Measurements from ENCODE around the gene HAGHL.
"Not testable (repeated sequence)": the region's sequence is repeated elsewhere in the genome, so short reads cannot be mapped to it uniquely, and the experiment has no call there.

DNA sequence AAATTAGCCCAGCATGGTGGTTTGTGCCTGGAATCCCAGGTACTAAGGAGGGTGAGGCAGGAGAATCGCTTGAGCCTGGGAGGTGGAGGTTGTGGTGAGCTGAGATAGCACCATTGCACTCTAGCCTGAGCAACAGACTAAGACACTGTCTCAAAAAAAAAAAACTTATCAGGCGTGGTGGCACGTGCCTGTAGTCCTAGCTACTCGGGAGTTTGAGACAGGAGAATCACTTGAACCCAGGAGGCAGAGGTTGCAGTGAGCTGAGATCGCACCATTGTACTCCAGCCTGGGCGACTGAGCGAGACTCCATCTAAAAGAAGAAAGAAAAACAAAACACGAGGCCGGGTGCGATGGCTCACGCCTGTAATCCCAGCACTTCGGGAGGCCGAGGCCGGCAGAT, 16.0 kb downstream of the HAGHL start:
- TF ChIP-seq, protein P1, sequence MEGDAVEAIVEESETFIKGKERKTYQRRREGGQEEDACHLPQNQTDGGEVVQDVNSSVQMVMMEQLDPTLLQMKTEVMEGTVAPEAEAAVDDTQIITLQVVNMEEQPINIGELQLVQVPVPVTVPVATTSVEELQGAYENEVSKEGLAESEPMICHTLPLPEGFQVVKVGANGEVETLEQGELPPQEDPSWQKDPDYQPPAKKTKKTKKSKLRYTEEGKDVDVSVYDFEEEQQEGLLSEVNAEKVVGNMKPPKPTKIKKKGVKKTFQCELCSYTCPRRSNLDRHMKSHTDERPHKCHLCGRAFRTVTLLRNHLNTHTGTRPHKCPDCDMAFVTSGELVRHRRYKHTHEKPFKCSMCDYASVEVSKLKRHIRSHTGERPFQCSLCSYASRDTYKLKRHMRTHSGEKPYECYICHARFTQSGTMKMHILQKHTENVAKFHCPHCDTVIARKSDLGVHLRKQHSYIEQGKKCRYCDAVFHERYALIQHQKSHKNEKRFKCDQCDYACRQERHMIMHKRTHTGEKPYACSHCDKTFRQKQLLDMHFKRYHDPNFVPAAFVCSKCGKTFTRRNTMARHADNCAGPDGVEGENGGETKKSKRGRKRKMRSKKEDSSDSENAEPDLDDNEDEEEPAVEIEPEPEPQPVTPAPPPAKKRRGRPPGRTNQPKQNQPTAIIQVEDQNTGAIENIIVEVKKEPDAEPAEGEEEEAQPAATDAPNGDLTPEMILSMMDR (IDR thresholded peaks at IDR 0.05), result not testable (repeated sequence)
- TF ChIP-seq EZH2phosphoT487, EZH2 (IDR thresholded peaks at IDR 0.05): not testable (repeated sequence)
